Measurements from ENCODE around the gene TMEM106B. TPM values are rescaled to one million over a fixed set of nuclear protein-coding genes. Genes with fewer than 3 reads are reported as not detected.

Gene TMEM106B
- total and polyA plus RNA-seq, 2 donors (not counting 3 experiments of a cell fraction or from before 2014, with no cell fraction given): 13.7 to 23.1 TPM

GRCh38 chr7:12258074-12258473 is 47.0 kb downstream of the TMEM106B start:
- no TSS peak for BruUV-seq (replicated peaks)
- no peak overlapping the region for H3K4me3 ChIP-seq (replicated peaks in 1 of 3; ENCODE audit: insufficient read depth in 1 of 3, low read depth in 1 of 3, low read length in 3 of 3)

More at GRCh38 chr7:12258074-12258473, 47.0 kb downstream of the TMEM106B start:
- H3K9ac ChIP-seq (replicated peaks; ENCODE audit: extremely low read depth, insufficient read depth, low read length): no peak overlapping the region
- no peak overlapping the region for H3K4me2 ChIP-seq (ENCODE audit: insufficient read depth, low read length)
- CTCF ChIA-PET: no interaction called here
- no peaks in the 10 kb centered on the region for H3K9me1 ChIP-seq (replicated peaks; ENCODE audit: control insufficient read depth, extremely low read depth, insufficient read depth, low read length)
- H2AFZ ChIP-seq (ENCODE audit: low read depth, low read length): no peak overlapping the region
- FAIRE-seq (no peak), DNase-seq (ENCODE audit: low read depth, low spot score) (no peak)
- no peaks in the 10 kb centered on the region for H3K79me2 ChIP-seq (ENCODE audit: control insufficient read depth, insufficient read depth, low read length)
- intact Hi-C loops (cut with micrococcal nuclease) (no loop called here), dilution Hi-C loops (cut with MboI; ENCODE audit: extremely low pct_ligation_motif_present, low sequenced_read_pairs) (no loop called here)
- POLR2A ChIA-PET: no interaction called here
- no peaks in the 10 kb centered on the region for H3K27me3 ChIP-seq (ENCODE audit: control insufficient read depth in 2 of 2, insufficient read depth in 2 of 2, low read length in 2 of 2)
- no peaks in the 10 kb centered on the region for H4K20me1 ChIP-seq (replicated peaks; ENCODE audit: control insufficient read depth, extremely low read depth, insufficient read depth, low read length)
- H3K36me3 ChIP-seq (ENCODE audit: control insufficient read depth in 2 of 2, extremely low read depth in 1 of 2, insufficient read depth in 2 of 2, low read length in 2 of 2): no peaks in the 10 kb centered on the region
- TF ChIP-seq POLR2A (IDR thresholded peaks at IDR 0.05; ENCODE audit: low read depth, low read length): no peak
- TF ChIP-seq MAX (IDR thresholded peaks at IDR 0.05; ENCODE audit: insufficient read depth, insufficient read length): no peak
- TF ChIP-seq FOS (IDR thresholded peaks at IDR 0.05; ENCODE audit: borderline replicate concordance, insufficient read depth, low read length): no peak
- TF ChIP-seq CTCF (IDR thresholded peaks at IDR 0.05; ENCODE audit: extremely low read depth in 1 of 2, insufficient read depth in 1 of 2, low read depth in 1 of 2, low read length in 2 of 2): no peak
- no peak for TF ChIP-seq JUN (IDR thresholded peaks at IDR 0.05; ENCODE audit: borderline replicate concordance, insufficient read depth, insufficient read length, low read depth)
- no peak for TF ChIP-seq POLR2AphosphoS5 (IDR thresholded peaks at IDR 0.05; ENCODE audit: insufficient read depth, low read depth, low read length)
- no peak for TF ChIP-seq GATA2 (IDR thresholded peaks at IDR 0.05; ENCODE audit: insufficient read depth, insufficient read length, low read depth, low read length)
- no peak for TF ChIP-seq EZH2 (IDR thresholded peaks at IDR 0.05; ENCODE audit: borderline replicate concordance, low read depth, low read length, severe bottlenecking)
- no peak for TF ChIP-seq MYC (IDR thresholded peaks at IDR 0.05; ENCODE audit: low read depth, low read length)
- no peaks in the 10 kb centered on the region for H3K9me3 ChIP-seq (replicated peaks; ENCODE audit: control insufficient read depth, insufficient read depth, low read length)
- no peaks in the 10 kb centered on the region for H3K4me1 ChIP-seq (ENCODE audit: control insufficient read depth, extremely low read depth, insufficient read depth, low read length)
- no peak overlapping the region for H3K27ac ChIP-seq (ENCODE audit: insufficient read depth, low read depth, low read length)

All from endothelial cell of umbilical vein (primary cell).